GM12873 (cell line): ENCODE data around the gene OLFM1.

Experiments used
- TF ChIP-seq, protein P1 (sequence below): IDR thresholded peaks from 2 replicates; pipeline ENCODE4 v1.5.1; 2012; ENCODE audit warnings: low read depth, mild to moderate bottlenecking, moderate library complexity, low read length, control low read depth; ENCODE audit not compliant: insufficient read depth; ENCODE audit errors: missing control alignments

Gene OLFM1

DNA sequence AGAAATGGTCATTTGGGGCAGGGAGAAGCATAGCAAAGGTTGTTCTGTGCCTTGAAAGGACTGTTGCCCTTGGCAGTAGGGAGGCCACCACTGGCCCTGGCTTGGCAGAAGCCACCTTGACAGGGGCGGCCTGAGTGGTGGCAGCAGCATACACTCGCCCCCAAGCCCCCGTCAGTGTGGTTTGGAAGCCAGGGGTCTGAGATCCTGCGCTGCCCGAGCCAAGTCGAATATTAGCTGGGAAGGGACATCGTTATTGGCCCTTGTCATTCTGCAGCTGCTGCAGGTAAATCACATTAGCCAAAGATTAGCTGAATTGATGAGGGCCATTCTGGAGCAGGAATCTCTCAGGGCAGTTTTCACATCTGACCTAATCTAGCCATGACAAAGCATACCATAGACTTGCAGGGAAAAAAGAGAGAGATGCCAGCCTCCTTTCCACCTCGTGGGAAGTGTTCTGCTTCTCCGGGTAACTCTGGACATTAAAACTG lies 9.0 kb downstream of the OLFM1 start:
- TF ChIP-seq, protein P1, sequence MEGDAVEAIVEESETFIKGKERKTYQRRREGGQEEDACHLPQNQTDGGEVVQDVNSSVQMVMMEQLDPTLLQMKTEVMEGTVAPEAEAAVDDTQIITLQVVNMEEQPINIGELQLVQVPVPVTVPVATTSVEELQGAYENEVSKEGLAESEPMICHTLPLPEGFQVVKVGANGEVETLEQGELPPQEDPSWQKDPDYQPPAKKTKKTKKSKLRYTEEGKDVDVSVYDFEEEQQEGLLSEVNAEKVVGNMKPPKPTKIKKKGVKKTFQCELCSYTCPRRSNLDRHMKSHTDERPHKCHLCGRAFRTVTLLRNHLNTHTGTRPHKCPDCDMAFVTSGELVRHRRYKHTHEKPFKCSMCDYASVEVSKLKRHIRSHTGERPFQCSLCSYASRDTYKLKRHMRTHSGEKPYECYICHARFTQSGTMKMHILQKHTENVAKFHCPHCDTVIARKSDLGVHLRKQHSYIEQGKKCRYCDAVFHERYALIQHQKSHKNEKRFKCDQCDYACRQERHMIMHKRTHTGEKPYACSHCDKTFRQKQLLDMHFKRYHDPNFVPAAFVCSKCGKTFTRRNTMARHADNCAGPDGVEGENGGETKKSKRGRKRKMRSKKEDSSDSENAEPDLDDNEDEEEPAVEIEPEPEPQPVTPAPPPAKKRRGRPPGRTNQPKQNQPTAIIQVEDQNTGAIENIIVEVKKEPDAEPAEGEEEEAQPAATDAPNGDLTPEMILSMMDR: no peak

- TF ChIP-seq, protein P1: no peak
Measured at GRCh38 chr9:135098400-135099105, 11.1 kb downstream of the OLFM1 start.

DNA sequence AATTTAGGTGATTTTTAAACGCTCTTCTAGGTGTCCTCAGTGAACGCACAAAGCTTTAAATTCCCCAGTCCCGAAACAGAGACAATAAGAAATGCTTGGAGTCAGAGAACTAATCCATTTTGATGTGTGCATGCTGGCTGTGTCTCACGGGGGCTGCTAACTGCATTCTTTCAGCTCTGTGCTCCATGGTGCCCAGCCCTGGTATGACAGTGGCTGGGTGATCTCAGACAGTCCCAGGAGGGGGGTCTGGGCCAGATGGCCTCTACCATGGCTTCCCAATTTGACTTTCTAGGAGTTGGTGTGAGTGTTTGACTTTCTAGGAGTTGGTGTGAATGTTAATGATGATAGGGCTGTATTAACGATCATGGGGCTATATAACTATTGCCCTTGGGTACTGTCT lies 12.1 kb downstream of the OLFM1 start:
- TF ChIP-seq, protein P1: no peak

GRCh38 chr9:135100241-135100681 lies 12.8 kb downstream of the OLFM1 start:
- TF ChIP-seq, protein P1: no peak

GRCh38 chr9:135100725-135101410 lies 13.4 kb downstream of the OLFM1 start:
- TF ChIP-seq, protein P1: no peak

- TF ChIP-seq, protein P1: no peak
Measured at GRCh38 chr9:135101486-135101885, 14.0 kb downstream of the OLFM1 start.

DNA sequence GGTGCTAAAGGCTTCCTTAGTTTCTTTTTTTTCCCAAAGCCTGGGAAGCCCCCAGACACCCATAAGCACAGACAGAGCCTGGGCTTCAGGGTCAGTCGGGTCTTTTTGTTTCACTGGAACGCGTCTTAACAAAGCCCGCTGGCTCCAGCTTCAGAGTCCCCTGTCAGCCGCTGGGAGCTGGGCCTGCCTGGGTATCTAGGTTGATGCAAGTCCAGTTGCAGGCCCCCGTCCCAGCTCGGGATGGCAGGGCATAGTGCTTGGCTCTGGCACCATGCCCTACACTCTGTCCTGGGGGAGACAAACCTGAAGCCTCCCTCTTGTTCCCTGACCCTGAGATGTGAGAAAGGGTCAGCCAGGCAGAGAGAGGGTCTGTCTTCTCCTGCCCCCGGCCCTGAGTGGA lies 14.5 kb downstream of the OLFM1 start:
- TF ChIP-seq, protein P1: no peak
